SHP77 (cell line): ENCODE results near the gene PHETA1.
"Not testable (repeated sequence)": the region's sequence is repeated elsewhere in the genome, so short reads cannot be mapped to it uniquely, and the experiment has no call there.

Source experiments
- DNase-seq, 2 experiments: peaks; one replicate each; lab custom pipeline; 2025; lab: John Stamatoyannopoulos, UW

PHETA1 gene

DNA sequence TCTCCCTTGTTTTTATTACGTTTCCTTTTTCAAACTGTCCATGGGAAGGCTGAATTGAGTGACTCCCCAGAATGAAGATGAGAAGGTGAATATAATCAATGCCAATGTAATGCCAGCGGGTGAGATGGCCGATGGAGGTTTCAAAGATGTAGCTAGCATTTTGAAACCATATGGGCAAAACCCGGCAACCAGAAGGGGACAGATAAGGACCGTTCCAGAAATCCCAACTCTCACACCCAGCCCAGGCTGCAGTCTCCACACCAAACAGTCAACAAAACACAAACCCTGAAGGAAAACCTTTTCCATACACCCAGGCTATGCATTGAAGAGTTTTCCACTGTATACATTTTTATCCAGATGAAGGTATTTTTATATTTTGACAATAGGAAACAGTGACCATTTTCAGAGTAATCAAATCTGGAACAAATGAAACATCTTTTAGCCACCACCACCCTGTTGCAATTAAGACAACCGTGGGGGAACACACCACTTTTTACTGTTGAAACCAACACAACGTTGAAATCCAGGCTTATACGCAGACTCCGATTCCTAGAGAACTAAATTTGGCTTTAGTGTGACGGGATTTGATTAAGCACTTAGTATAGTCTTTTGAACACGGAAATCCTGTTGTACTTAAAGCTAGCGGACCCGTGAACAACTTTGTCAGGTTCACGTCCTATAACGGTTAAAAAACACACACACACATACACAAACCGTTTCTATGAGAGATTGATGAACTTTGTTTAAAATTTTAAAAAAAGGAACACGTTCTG, 19.0 kb downstream of the PHETA1 start:
- DNase-seq, result no peak

DNA sequence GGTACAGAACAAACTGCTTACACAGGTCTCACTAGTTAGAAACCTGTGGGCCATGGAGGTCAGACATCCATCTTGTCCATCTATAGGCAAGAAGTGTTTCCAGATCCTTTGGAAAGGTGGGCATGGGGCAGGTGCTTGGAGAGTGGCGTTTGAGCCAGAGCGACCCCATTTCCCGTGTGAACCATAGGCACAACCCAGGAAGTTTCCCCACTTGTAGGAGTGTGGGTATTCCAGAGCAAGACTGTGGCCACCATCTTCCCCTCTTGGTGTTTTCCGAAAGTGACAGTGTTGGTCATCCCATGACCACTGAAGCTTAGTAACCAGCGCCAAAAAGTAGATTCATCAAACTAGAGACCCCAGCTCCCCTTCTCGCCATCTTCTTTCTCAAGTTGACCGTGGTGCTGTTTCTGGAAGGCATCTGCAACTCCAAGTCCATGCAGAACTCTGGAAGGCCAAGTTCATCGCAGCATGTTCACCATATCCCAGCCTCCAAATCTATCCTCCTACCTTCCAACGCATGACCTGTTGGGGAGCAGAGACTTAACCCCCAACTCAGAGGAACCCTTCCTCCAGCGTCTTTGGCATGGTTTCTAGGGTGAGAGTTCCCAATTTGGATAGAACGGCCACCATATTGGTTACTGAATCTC, 19.7 kb downstream of the PHETA1 start:
- DNase-seq, result no peak

DNA sequence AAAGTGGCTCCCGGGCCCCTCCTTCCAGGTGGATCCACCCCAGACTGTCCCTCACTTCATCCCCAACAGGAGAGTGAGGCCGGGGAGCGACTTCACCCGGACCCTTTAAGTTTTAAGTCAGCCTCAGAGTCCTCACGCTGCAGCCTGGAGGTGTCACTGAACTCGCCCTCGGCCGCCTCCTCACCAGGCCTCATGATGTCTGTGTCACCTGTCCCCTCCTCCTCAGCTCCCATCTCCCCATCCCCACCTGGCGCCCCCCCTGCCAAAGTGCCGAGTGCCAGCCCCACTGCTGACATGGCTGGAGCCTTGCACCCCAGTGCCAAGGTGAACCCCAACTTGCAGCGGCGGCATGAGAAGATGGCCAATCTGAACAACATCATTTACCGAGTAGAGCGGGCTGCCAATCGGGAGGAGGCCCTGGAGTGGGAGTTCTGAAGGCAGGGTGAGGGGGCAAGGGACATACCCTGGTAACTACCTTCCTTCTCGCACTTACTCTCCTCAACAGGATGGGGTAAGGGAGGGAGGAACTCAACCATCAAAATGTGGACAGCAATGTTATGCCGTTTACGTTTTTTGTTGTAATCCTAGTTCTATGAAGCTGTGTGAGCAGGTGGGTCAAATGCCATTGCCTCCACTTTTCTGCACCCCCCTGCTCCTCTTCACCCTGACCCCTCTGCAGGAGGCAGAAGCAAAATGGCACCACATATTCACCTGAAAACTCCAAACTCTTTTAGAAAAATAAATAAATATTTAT, 20.8 kb downstream of the PHETA1 start:
- no peak for DNase-seq

DNA sequence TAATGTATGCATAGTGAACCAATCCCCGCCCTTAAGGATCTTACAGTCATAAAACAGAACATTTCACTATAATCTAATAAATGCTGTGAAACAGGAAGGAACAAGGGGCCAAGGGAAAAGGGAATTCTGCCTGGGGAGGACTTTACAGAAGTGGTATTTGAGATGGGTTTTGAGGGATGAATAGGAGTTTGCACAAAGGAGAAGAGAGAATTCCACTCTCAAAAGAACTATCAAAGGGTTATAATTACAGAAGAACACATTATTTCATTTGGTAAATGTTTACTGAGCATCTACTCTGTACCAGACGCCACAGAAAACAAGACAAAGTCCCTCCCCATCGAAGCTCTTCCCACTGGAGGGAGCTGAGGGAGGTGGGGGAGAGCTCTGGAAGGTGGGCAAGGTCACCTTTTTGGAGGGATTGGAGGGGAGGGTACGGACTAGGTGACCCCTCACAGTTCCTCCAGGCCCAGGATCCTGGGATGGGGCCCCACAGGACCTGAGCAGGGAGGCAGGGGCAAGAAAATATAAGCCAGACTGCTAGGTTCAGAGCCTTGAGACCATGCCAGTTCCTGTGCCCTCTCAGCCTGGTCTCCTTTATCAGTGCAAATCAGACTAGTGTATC, 24.5 kb downstream of the PHETA1 start:
- no peak for DNase-seq

DNA sequence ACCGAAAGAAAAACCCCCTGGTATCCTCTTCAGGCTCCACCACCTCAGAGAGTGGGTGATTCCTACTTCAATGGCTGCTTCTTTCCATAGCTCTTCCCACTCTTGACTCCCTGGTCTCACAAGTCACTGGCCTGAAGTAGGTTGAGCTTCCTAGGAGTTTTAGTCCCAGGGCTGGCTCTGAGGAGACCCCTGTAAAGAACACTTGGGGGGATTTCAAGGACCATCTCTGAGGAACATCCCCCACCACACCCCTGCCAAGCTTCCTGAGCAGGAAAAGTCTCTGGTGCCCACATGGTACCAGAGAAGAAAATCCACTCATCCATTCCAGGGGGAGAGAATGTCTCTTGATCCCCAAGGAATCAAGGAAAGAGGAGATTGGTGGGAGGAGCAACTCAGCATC, 25.7 kb downstream of the PHETA1 start:
- DNase-seq, result no peak

DNA sequence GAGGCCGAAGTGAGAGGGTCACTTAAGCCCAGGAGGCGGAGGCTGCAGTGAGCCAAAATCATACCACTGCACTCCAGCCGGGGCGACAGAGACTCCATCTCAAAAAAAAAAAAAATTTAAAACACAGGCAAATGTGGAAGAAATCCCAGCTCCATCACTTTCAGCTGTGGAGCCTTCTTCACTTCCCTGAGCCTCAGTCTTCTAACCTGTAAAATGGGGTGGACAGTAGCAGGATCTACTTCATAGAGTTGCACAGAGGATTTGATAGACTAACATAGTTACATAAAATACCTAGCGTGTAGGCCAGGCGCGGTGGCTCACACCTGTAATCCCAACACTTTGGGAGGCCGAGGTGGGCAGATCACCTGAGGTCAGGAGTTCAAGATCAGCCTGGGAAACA, 26.5 kb downstream of the PHETA1 start:
- no peak for DNase-seq

DNA sequence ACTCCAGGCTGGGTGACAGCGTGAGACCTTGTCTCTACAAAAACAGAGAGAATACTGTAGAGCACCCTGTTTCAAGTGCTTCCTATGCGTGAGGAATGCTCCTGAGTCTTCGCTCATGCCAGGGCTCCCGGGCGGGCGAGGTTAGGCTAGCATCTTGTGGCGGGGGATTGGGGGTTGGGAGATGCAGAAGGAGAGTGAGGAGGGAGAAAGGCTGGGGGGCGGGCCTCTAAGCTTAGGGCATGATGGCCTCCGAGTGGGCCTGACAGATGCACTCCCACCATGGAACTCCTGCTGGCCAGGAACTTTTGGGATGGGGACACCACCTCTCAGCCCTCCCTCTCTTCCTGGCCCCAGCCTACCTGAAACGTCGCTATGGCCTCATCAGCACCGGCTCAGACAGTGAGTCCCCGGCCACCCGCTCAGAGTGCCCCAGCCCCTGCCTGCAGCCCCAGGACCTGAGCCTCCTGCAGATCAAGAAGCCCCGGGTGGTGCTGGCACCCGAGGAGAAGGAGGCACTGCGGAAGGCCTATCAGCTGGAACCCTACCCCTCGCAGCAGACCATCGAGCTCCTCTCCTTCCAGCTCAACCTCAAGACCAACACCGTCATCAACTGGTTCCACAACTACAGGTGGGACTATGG, 27.3 kb downstream of the PHETA1 start:
- no peak for DNase-seq

DNA sequence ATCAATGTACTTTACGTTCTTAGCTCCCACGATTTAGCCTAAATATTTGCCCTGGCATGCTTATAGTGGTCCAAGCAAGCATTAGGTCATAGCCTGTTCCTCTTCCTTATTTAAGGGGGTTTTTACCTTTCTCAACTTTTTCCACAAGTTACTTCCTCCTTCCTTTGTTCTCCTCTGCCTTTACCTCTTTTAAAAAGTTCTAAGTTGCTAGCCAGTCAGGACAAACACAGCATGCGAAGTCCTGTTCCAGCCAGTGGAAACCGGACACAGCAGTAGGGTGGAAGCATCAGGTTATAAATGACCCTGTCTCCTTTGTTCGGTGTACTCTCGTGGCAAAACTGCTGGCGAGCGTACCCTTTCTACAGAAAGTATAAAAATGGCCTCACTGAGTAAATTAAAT, 28.2 kb downstream of the PHETA1 start:
- DNase-seq, result not testable (repeated sequence)

DNA sequence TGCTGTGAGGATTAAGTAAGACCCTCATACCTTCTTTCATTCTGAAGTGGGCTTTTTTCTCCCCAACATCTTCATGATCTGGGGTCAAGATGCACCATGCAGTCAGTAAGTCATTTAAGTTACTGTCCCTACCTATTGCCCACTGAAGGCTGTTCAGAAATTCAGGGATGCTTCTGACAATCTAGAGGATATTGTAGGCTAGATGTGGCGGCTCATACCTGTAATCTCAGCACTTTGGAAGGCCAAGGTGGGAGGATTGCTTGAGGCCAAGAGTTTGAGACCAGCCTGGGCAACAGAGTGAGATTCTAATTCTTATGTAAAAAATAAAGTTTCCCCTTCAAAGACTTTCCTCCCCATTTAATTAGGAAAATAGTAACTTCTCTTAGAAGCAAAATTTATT, 28.7 kb downstream of the PHETA1 start:
- no peak for DNase-seq

DNA sequence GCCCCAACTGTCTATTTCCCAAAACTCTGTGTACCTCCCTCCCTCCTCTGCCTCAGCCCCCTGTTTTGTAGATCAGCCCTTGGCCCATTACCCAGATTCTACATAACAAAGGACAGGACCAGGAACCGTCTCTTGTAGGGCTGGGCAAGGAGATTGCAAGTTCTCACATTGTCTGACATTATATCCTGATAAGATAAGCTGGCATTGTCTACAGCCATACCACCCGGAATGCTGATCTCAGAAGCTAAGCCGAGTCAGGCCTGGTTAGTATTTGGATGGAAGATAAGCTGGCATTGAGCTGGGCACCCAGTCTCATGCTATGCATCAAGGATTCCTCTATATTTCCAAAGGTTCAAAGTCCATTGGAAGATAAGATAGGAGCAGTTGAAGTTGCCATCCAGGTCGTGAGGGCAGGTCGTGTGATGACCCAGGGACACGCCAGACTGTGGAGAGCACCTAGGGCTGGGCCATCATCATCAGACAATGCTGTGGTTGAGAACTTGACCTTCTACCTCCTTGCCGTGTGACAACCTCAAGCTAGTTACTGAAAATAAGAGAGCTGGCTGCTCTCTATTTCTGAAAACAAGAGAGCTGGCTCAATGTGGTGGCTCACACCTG, 29.5 kb downstream of the PHETA1 start:
- DNase-seq, result no peak

DNA sequence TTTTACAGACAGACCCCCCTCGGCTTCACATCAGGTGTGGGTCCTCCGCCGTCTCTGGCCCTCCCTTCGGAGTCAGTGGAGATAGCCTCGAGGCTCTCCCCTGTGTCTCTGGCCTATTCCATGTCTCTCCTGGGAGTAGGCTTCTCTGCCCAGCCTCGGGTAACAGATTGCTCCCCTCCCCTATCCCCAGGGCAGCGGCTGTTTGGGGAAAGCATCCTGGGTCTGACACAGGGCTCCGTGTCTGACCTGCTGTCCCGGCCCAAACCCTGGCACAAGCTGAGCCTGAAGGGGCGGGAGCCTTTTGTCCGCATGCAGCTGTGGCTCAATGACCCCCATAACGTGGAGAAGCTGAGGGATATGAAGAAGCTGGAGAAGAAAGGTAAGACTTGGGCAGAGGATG, 30.8 kb downstream of the PHETA1 start:
- no peak for DNase-seq

DNA sequence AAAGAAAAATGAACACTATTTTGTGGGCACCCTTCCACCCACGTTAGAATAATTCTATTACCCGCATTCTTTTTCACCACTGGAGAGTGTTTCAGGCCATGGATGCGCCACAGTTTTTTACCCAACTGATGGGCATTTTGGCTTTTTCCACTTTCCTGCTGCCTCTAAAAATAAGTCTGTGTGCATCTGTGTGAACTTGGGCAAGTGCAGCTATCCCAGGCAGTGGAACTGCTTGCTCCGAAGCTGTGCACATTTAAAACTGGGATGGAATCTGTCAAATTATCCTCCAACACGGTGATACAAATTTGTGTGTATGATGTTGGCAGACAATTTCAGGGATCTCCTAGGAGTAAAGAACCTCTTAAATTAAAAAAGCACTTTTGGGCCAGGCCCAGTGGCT, 31.5 kb downstream of the PHETA1 start:
- no peak for DNase-seq

DNA sequence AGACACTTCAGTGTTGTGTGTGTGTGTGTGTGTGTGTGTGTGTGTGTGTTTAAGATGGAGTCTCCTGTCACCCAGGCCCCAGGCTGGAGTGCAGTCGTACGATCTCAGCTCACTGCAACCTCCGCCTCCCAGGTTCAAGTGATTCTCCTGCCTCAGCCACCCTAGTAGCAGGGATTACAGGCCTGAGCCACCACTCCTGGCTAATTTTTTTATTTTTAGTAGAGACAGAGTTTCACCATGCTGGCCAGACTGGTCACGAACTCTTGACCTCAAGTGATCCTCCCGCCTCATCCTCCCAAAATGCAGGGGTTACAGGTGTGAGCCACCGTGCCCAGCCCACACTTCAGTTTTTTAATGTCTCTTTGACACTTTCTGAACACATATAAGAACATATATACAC, 32.5 kb downstream of the PHETA1 start:
- not testable (repeated sequence) for DNase-seq

DNA sequence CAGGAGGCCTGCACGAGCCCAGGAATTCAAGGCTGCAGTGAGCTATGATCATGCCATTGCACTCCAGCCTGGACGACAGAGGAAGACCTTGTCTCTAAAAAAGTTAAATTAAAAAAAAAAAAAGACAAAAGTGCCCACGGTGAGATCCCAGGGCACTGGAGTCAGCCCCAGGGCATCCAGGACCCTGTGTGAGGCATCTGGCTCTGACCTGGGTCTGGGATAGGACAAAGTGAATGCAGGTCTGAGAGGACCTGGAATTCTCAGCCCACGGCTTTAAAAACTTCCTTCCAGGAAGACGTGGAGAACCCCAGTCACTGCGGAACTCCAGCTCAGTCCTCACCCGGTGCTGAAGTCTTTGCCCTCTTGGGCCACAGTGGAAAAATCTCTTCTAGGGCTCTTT, 33.1 kb downstream of the PHETA1 start:
- no peak for DNase-seq

DNA sequence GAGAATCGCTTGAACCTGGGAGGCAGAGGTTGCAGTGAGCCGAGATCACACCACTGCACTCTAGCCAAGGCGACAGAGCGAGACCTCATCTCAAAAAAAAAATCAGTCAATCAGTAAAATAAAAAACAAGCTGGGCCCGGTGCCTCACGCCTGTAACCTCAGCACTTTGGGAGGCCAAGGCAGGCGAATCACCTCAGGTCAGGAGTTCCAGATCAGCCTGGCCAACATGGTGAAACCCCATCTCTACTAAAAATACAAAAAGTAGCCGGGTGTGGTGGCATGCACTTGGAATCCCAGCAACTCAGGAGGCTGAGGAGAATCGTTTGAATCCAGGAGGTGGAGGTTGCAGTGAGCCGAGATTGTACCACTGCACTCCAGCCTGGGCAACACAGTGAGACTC, 33.6 kb downstream of the PHETA1 start:
- DNase-seq, result not testable (repeated sequence)

DNA sequence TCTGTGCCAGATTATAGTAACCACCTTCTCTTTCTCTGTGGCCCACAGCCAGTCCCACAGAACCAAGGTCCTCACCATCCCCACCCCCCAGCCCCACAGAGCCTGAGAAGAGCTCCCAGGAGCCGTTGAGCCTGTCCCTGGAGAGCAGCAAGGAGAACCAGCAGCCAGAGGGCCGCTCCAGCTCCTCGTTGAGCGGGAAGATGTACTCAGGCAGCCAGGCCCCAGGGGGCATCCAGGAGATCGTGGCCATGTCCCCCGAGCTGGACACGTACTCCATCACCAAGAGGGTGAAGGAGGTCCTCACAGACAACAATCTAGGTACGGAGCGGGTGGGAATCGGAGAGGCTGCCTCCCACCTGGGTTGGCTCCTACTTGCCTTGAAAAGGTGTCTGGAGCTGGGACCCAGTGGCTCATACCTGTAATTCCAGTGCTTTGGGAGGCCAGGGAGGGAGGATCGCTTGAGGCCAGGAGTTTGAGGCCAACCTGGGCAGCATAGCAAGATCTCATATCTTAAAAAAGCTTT, 34.4 kb downstream of the PHETA1 start:
- DNase-seq, result no peak

DNA sequence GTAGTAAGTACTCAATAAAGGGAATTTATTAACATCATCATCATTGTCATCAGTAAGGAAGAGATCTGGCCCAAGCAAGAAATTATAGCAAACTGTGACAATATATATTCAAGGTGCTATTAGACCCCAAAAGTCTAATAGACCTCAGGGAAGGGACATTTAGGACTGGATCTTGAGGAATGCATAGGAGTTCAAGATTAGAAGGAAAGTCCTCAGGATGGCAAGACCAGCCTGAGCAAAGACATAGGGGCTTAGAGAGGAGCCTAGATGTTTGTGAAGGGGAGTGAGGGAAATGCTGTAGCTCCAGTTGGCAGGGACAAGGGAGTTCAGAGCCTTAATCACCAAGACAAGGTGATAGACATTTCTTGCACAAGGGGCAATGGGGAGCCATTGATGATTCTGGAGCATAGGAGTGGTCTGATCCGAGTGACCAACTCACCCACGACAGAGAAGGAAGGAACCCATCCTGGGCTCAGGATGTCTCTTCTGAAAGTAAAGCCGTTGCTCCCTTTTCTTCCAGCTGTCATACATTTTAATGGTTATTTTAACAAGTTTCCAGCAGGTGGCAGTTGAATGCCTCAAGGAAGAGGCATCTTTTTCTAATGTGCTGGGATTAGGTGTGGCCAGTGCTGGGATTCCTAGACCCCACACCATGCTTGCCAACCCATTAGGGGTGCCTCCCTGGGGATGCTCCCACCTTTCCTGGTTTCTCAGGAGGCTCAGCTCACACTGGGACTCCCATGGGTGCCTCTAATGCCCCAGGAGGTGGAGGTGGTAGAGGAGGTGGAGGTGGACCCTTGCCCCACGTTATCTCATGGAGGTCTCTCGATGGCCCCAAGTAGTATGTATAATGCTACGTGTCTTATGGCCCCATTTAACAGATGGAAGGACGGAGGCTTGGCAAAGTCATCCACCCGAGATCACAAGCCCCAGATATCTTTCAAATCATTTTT, 37.8 kb downstream of the PHETA1 start:
- peak; percentile 45 to 57 for DNase-seq

DNA sequence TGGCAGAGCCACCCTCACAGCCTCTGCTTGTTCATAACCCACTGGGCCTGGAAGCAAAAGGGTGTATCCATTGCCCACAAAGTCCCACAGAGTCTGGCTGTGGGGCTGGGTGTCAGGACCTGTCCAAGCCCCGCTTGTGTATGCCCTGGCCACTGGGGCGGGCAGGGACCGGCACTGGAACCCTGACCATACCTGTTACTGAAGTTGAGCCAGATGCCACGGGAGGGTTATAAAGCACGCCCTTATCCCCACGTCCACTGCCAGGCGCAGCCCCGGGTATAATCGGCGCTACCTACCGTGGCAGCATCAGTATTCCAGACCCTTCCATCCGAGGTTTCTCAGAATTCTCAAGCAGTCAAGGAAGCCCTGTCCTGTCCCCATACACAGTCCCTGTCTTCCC, 40.8 kb downstream of the PHETA1 start:
- DNase-seq, result no peak

DNA sequence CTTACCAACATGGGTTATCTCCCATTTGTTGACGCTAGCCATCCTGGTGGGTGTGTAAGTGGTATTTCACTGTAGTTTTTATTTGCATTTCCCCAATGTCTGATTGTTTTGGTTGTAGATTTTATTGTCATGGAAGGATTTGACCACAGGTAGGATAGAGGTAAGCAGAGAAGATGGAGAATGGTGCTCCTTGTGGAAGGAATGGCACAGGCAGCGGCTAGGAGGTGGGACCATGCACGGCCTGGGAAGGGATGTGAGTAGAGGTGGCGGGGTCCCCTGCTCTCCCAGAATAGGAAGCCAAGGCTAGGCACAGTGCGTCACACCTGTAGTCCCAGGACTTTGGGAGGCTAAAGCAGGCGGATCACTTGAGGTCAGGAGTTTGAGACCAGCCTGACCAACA, 41.4 kb downstream of the PHETA1 start:
- no peak for DNase-seq
